ENCODE measurements around the gene CAMK2B.

DNA sequence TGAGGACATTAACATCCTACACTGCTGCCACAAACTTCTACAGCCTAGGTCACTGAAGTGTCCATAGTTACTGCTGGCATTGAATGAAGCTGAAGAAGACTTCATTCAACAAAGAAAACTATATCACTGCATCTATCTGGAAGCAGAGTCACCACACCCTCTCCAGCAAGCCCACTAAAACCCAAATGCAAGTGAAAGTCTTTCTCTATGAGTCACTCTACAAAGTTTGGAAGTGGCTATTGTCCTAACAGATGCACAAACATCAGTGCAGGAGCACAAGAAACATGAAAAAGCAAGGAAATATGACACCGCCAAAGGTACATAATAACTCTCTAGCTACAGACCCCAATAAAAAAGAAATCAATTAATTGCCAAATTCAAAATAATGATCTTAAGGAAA lies 43.5 kb upstream of the CAMK2B start:
- TF ChIP-seq, protein P1, sequence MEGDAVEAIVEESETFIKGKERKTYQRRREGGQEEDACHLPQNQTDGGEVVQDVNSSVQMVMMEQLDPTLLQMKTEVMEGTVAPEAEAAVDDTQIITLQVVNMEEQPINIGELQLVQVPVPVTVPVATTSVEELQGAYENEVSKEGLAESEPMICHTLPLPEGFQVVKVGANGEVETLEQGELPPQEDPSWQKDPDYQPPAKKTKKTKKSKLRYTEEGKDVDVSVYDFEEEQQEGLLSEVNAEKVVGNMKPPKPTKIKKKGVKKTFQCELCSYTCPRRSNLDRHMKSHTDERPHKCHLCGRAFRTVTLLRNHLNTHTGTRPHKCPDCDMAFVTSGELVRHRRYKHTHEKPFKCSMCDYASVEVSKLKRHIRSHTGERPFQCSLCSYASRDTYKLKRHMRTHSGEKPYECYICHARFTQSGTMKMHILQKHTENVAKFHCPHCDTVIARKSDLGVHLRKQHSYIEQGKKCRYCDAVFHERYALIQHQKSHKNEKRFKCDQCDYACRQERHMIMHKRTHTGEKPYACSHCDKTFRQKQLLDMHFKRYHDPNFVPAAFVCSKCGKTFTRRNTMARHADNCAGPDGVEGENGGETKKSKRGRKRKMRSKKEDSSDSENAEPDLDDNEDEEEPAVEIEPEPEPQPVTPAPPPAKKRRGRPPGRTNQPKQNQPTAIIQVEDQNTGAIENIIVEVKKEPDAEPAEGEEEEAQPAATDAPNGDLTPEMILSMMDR (IDR thresholded peaks at IDR 0.05; ENCODE audit: insufficient read depth, low read length, poor library complexity, severe bottlenecking), result no peak
- TF ChIP-seq EZH2phosphoT487 (conservative IDR thresholded peaks at IDR 0.05; ENCODE audit: low read length), result no peak
